GM19467 (cell line): Measurements from ENCODE around the gene CFAP74.
A peak's percentile ranks its signal among the peaks of the same experiment; 100 is the strongest.

Source experiments
- ATAC-seq: cut with Tn5 transposase; IDR thresholded peaks from one replicate; pipeline ENCODE4 v1.9.1; 2021; ENCODE audit warnings: mild to moderate bottlenecking, moderate library complexity; ENCODE audit not compliant: unreplicated experiment

CFAP74 gene

DNA sequence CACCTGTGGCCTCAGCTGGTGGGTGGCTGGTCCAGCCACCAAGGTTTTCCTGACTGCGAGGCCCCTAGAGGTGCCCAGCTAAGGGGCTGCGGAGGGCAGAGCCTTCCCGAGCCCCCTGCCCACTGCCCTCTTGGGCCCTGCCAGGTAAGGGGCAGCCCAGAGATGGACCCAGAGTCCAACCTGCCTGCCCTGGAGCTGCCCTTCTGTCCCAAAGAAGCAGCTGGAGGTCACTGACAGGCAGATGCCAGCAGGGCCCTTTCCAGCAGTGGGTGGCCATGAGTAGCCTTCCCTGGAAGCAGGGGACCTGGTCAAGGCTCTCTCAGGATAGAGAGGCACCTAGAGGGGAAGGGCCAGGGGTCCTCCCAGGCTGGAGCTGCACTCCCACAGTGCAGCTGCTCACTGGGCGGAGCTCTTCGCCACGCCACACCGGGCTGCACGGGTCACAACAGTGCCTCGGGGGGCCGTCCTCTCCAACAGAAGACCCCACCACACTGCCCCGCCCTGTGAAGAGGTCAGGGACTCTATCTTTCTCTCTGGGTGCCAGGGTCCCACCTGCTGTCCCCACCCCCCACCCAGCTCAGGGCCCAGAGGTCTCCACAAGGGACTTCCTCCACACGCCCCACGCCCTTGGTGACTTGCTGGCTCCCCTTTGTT is 101.8 kb downstream of the CFAP74 start:
- no peak for ATAC-seq

- no peak for ATAC-seq
These were observed 102.5 kb downstream of the CFAP74 start for GRCh38 chr1:1900883-1901640.

DNA sequence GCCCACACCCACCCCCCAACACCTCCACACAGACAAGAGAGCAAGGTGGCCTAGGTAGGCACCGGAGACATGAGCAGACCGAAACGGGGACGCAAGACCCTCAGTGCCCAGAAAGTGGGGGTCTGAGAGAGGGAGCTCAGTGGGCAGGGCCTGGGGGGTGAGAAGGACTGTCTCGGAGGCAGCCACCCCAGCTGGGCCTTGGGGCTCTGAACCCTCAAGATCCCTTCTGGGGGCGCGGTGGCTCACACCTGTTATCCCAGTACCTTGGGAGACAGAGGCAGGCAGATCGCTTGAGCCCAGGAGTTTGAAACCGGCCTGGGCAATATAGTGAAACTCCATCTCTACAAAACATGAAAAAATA is 103.6 kb downstream of the CFAP74 start:
- no peak for ATAC-seq

- ATAC-seq, result no peak
These were observed 104.2 kb downstream of the CFAP74 start for GRCh38 chr1:1899266-1899966.

- no peak for ATAC-seq
These were observed 105.2 kb downstream of the CFAP74 start for GRCh38 chr1:1898246-1898933.

GRCh38 chr1:1895456-1896336 is 107.9 kb downstream of the CFAP74 start:
- ATAC-seq, result no peak

DNA sequence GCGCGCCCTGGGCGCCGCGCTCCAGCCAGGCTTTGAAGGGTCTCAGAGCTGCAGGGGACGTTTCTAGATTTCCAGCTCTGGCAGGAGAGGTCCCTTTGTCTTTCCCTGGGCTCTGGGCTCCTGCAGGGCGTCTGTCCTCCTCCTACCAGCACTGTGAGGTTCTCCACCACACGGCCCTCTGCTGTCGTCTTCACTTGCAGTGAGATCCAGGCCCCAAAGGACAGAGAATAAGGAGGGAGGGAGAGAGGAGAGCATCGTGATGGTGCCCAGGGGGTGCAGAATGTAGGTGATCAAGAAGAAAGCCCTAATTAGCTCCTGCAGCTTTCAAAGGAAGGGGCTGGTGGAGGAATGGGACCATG is 108.5 kb downstream of the CFAP74 start:
- ATAC-seq, result no peak

- ATAC-seq, result no peak
These were observed 109.1 kb downstream of the CFAP74 start for GRCh38 chr1:1894354-1895059.

DNA sequence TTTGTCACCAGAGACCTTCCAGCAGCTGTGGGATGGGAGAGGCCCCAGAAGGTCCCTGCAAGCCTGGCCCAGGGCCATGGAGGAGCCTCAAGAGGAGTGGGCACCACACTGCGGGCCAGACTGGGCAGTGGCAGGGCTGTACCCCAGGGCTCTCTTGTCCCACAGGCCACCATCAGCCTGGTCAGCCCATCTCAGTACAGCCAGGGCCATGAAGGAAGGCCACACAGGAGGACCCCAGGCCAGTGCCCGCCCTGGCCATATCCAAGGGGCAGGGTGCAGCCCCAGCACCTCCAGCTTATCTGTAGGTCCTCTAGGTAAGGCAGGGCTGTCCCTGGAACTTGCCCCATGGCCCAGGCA is 109.6 kb downstream of the CFAP74 start:
- no peak for ATAC-seq

DNA sequence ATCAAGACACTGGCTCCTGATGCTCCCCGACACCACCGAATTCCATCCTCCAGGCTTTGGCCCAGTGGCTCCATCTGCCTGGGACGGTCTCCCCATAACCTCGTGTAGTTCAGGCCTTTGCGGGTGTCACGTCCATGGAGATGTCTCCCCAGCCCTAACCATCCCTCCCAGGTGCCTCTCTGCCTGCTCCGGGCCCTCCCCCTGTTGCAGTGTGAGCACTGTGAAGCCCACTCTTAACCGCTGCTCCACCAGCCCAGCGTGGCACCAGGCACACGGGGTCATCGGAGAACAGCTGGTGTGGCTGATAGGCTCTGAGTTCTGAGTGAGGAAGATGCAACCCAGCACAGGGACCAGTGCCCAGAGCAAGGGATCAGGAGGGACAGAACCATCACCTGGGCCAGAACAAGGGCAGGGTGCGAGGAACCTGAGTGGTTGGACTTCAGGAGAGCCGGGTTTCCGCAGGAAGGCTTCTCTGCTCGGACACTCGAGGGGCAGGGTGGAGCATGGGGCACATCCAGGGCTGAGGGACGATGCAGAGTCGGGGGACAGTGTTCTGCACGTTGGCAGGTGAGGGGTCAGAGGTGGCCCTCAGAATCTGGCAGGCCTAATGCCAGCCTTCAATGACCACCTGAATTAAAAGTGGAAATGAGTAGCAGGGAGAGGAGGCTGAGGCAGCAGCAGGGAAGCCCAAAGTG is 110.1 kb downstream of the CFAP74 start:
- ATAC-seq, result no peak

GRCh38 chr1:1892763-1893120 is 110.8 kb downstream of the CFAP74 start:
- no peak for ATAC-seq

GRCh38 chr1:1892079-1892762 is 111.4 kb downstream of the CFAP74 start:
- no peak for ATAC-seq

GRCh38 chr1:1891349-1892078 is 112.1 kb downstream of the CFAP74 start:
- peak; percentile 18 for ATAC-seq

DNA sequence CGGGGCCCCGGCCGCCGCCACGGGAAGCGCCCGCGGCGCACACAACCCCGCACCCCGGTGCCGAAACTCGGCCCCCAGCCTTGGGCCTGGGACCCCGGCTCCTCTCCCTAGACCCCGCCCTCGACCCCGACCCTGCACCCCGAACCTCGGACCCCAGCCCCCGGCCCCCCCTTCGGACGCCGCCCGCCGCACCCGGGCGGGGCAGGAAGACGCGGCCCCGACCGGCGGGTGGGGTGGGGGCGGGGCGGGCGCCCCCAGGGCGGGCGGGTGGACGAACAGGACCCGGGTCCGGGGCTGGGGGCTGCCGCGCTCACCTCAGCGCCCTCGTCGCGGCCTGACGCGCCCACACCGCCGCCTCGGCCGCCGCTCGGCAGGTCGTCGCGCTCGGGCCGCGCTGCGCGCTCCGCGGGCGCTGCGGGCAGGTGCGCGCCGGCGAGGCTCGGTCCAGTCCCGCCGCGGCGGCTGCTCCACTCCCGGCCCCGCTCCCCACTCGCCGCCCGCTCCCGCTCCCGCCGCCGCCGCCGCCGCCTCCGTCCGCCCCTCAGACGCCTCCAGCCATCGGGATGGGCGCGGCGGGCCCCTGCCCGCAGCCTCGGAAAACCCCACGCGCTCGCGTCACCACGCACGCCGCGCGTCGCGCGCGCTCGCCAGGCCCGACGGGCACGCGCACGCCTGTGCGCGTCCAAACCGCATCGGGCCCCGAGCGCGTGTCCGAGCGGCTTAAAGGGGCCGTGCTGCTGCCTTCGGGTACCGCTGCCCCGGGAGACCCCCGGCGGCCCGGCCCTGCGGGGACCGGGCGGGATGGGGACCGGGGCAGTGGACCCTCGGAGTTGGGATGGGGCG is 112.9 kb downstream of the CFAP74 start, which contains the start of gene GNB1:
Gene GNB1 (minus strand): TSS at position 582 of the 843 bp plus-strand sequence. CDS start 65,634 bp downstream, outside the sequence.
- peak; percentile 63 for ATAC-seq

- peak; percentile 33 for ATAC-seq
These were observed 113.6 kb downstream of the CFAP74 start for GRCh38 chr1:1889847-1890505.

DNA sequence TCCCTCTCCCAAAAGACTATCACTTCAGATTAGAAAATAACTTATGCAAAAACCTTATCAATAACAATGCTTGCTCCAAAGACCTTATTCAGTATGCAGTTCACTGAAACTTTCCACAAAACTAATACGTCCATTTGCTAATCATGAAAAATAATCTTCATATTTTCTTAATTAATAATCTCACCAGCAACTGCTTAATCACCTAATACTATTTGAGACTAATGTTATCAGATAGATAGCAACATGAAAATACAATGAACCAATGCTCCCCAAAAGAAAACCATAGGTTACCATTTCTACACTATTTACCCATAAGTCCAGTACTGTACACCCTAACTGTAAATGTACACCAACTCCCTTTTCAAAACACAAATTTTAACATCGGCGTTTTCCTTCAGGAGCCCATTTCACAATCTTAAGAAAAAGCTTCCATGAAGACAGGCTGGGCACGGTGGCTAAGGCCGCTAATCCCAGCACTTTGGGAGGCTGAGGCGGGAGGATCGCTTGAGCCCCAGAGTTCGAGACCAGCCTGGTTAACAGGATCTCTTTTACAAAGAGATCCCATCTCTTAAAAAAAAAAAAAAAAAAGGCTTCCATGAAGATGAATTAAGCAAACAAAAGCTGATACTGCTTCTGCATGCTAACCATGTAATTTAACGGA is 114.4 kb downstream of the CFAP74 start:
- no peak for ATAC-seq
